Spleen (tissue), 11 donors: ENCODE results near the gene ZNF836. TPM values are rescaled to one million over a fixed set of nuclear protein-coding genes. Genes with fewer than 3 reads are reported as not detected.

ENCODE experiments used
- DNase-seq: peaks from one replicate; pipeline ENCODE4 v3.0.0-alpha.2; 2020
- H3K27ac ChIP-seq, 8 donors: fragments of 200-600 bp; sonication (generic) in 7 of 8; 1 replicate in 4 of 8; 2 replicates in 4 of 8; pipeline versions ENCODE4 v1.5.0 to v1.8.0; 2016 to 2021; ENCODE audit warnings: inconsistent platforms in 4 of 8, mild to moderate bottlenecking in 4 of 8, moderate library complexity in 1 of 8
- H3K27me3 ChIP-seq, 7 donors: fragments of 200-600 bp; sonication (generic) in 6 of 7; replicated peaks in 1 of 7; 1 replicate in 4 of 7; 2 replicates in 3 of 7; pipeline versions ENCODE4 v1.5.0 to v1.8.0; 2016 to 2021; ENCODE audit warnings: inconsistent platforms in 3 of 7, mild to moderate bottlenecking in 1 of 7
- H3K36me3 ChIP-seq, 6 donors: fragments of 200-600 bp; sonication (generic) in 5 of 6; 1 replicate in 4 of 6; 2 replicates in 2 of 6; pipeline versions ENCODE4 v1.5.0 to v1.8.0; 2016 to 2021; ENCODE audit warnings: inconsistent platforms in 2 of 6
- H3K4me1 ChIP-seq, 6 donors: fragments of 200-600 bp; sonication (generic) in 5 of 6; 1 replicate in 3 of 6; 2 replicates in 3 of 6; pipeline versions ENCODE4 v1.5.0 to v1.8.0; 2016 to 2021; ENCODE audit warnings: inconsistent platforms in 3 of 6
- H3K4me3 ChIP-seq, 8 donors: fragments of 200-600 bp; sonication (generic) in 7 of 8; 1 replicate in 4 of 8; 2 replicates in 4 of 8; pipeline versions ENCODE4 v1.5.0 to v1.8.0; 2016 to 2021; ENCODE audit warnings: inconsistent platforms in 4 of 8, mild to moderate bottlenecking in 4 of 8, moderate library complexity in 2 of 8
- H3K9me3 ChIP-seq, 8 donors: fragments of 200-600 bp; sonication (generic) in 7 of 8; 1 replicate in 4 of 8; 2 replicates in 4 of 8; pipeline versions ENCODE4 v1.5.0 to v1.8.0; 2016 to 2021; ENCODE audit warnings: inconsistent platforms in 4 of 8
- CTCF ChIP-seq, 11 experiments: fragments of 200-600 bp in 7 of 11; fragments of 450-650 bp in 4 of 11; sonication (generic) in 4 of 11; IDR thresholded peaks in 8 of 11; conservative IDR thresholded peaks in 3 of 11; 1 replicate in 7 of 11; 2 replicates in 4 of 11; pipeline versions ENCODE4 v1.4.0 to v1.8.0; 2016 to 2021; ENCODE audit warnings: antibody characterized with exemption in 11 of 11, inconsistent platforms in 4 of 11, mild to moderate bottlenecking in 1 of 11
- POLR2A ChIP-seq, 3 donors: fragments of 450-650 bp; IDR thresholded peaks; one replicate each; pipeline ENCODE4 v1.5.1; 2017; ENCODE audit warnings: antibody characterized with exemption in 3 of 3, mild to moderate bottlenecking in 1 of 3
- POLR2AphosphoS5 ChIP-seq, 3 donors: sonication (generic); formaldehyde crosslinking; IDR thresholded peaks; one replicate each; pipeline ENCODE4 v1.5.1; 2017; ENCODE audit warnings: antibody characterized with exemption in 3 of 3
- WGBS, 5 donors: extraction: QIAGEN DNeasy Blood & Tissue Kit in 3 of 5; methylation state at CpG; one replicate each; pipeline versions ENCODE4 v1.1.5 to v1.1.7; 2013 to 2018; 5-methylcytosine and 5-hydroxymethylcytosine counted together
- intact Hi-C: fragments of 100-400 bp; cut with DNase I; formaldehyde crosslinking; loops from one replicate; pipeline ENCODE4 v1.15.0; 2023; ENCODE audit warnings: low total_unique reads
- polyA plus RNA-seq, 3 donors: library from polyadenylated mRNA; stranded (reverse); fragments of 200-250 nt; gene quantifications; one replicate each; pipeline ENCODE4 v1.2.1, GENCODE V29; 2013
- total RNA-seq, 7 donors: library from RNA; depleted of rRNA in 3 of 7; stranded (reverse); fragments of >200 nt in 3 of 7; fragmentation: NEBNext Ultra II Directional in 4 of 7; extraction: Animal tissue kit (Norgen Biotek cat#: 25700) in 4 of 7; gene quantifications; one replicate each; pipeline versions ENCODE4 v1.1.0 to v1.2.1, GENCODE V29; 2016 to 2021
- donor health status: healthy with polysubstance abuse.
- donor health status: DM: no; HTN: no; CAD: no; lungs with moderate emphysema.
- donor health status: DM: no; HTN: no; CAD: no.
- donor health status: Bipolar disorder and iron deficiency.
- donor health status: healthy.
- donor health status: DM: no; HTN: no; CAD: no.
- donor health status: DM: yes; HTN: yes; CAD: no.

The ZNF836 gene
- total and polyA plus RNA-seq, 10 donors = 4.9 to 26.8 (median 19.9) TPM

GRCh38 chr19:52142001-52142595 is 29.3 kb downstream of the ZNF836 start:
- no peak for DNase-seq
- no peak for TF ChIP-seq POLR2AphosphoS5 (IDR thresholded peaks at IDR 0.05)
- TF ChIP-seq CTCF (IDR thresholded peaks at IDR 0.05 in 8 of 11, conservative IDR thresholded peaks at IDR 0.05 in 3 of 11) = no peak
- no peak for TF ChIP-seq POLR2A (IDR thresholded peaks at IDR 0.05)
- no peak overlapping the region for H3K4me3 ChIP-seq
- no peaks in the 10 kb centered on the region for H3K36me3 ChIP-seq
- no peak overlapping the region for H3K27ac ChIP-seq
- peaks cover 0 to 62% (median 21%) of the 10 kb centered on the region in 8 donors for H3K9me3 ChIP-seq
- H3K27me3 ChIP-seq = no peaks in the 10 kb centered on the region
- WGBS, 5 donors = 80 to 94% (median 87%) methylated on average over 3 of the region's 3 CpGs
- H3K4me1 ChIP-seq = peaks cover 7 to 28% (median 23%) of the 10 kb centered on the region in 6 donors
- intact Hi-C loops = loop anchor here (5.0 kb wide), 1 partner anchor 45 kb away; no protein-coding TSS in a partner anchor

- peaks cover 0 to 53% (median 16%) of the 10 kb centered on the region in 8 donors for H3K9me3 ChIP-seq
- no peak overlapping the region for H3K4me3 ChIP-seq
- peaks cover 0 to 4% (median 0%) of the 10 kb centered on the region in 6 donors for H3K36me3 ChIP-seq
- DNase-seq = no peak
- TF ChIP-seq CTCF (IDR thresholded peaks at IDR 0.05 in 8 of 11, conservative IDR thresholded peaks at IDR 0.05 in 3 of 11) (no peak), POLR2AphosphoS5 (IDR thresholded peaks at IDR 0.05) (no peak), POLR2A (IDR thresholded peaks at IDR 0.05) (no peak)
- H3K27me3 ChIP-seq = no peaks in the 10 kb centered on the region
- WGBS, 5 donors = 79 to 97% (median 81%) methylated on average over 2 of the region's 2 CpGs
- intact Hi-C loops = loop anchor here (5.0 kb wide), 1 partner anchor 46 kb away; no protein-coding TSS in a partner anchor
- peaks cover 7 to 28% (median 23%) of the 10 kb centered on the region in 6 donors for H3K4me1 ChIP-seq
- H3K27ac ChIP-seq = no peak overlapping the region
Measured at GRCh38 chr19:52141203-52141602, 30.2 kb downstream of the ZNF836 start.

GRCh38 chr19:52140032-52140710 is 31.2 kb downstream of the ZNF836 start:
- peak; percentile 99 for DNase-seq
- H3K36me3 ChIP-seq = peaks cover 0 to 7% (median 0%) of the 10 kb centered on the region in 6 donors
- H3K9me3 ChIP-seq = peaks cover 0 to 51% (median 12%) of the 10 kb centered on the region in 8 donors
- H3K27me3 ChIP-seq = no peaks in the 10 kb centered on the region
- TF ChIP-seq CTCF (IDR thresholded peaks at IDR 0.05 in 8 of 11, conservative IDR thresholded peaks at IDR 0.05 in 3 of 11) (no peak), POLR2A (IDR thresholded peaks at IDR 0.05) (no peak), POLR2AphosphoS5 (IDR thresholded peaks at IDR 0.05) (no peak)
- H3K27ac ChIP-seq = peak overlapping the region; percentile 88 to 97 (median 94)
- peak overlapping the region; percentile 84 to 99 (median 91) for H3K4me3 ChIP-seq
- WGBS, 5 donors = 23 to 28% (median 25%) methylated on average over 22 of the region's 22 CpGs
- H3K4me1 ChIP-seq = peaks cover 7 to 28% (median 23%) of the 10 kb centered on the region in 6 donors
- intact Hi-C loops = loop anchor here (5.0 kb wide), 1 partner anchor 47 kb away; no protein-coding TSS in a partner anchor
